A549 (cell line): ENCODE data around the gene CERS5.

ENCODE experiments used
- EP300 ChIP-seq, 2 experiments: fragments of >200 bp; sonication (Bioruptor Twin); formaldehyde crosslinking; IDR thresholded peaks; 2 replicates in 1 of 2; 3 replicates in 1 of 2; pipeline ENCODE4 v1.6.1; 2016 to 2017
- RAD21 ChIP-seq, 2 experiments: fragments of >200 bp in 1 of 2; sonication (Bioruptor Twin) in 1 of 2; formaldehyde crosslinking in 1 of 2; IDR thresholded peaks in 1 of 2; conservative IDR thresholded peaks in 1 of 2; 2 replicates in 1 of 2; 3 replicates in 1 of 2; pipeline ENCODE4 v1.6.1; 2012 to 2018; ENCODE audit warnings: inconsistent platforms in 1 of 2
- TF ChIP-seq, protein P1 (sequence below): fragments of >200 bp; sonication (Bioruptor Twin); formaldehyde crosslinking; IDR thresholded peaks from 3 replicates; pipeline ENCODE4 v1.5.1; 2016

DNA sequence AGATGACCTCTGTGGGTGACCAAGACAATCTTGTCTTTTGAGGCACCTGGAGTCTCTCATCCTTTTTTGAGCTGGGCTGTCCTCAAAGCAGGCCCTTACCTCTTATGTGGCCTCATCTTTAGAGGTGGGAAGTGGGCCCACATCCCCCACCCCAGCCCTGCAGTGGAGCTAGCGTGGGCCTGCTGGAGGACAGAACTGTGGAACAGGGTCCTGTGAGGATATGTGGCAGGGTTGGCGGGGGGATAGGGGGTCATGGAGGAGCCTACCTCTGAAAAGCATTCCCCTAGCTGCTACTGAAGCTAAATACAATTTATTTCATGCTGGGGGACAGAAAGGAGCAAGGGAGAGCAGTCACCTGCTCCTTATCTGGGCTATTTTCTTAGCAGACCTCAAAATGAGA is 63.8 kb downstream of the CERS5 start:
- TF ChIP-seq, protein P1, sequence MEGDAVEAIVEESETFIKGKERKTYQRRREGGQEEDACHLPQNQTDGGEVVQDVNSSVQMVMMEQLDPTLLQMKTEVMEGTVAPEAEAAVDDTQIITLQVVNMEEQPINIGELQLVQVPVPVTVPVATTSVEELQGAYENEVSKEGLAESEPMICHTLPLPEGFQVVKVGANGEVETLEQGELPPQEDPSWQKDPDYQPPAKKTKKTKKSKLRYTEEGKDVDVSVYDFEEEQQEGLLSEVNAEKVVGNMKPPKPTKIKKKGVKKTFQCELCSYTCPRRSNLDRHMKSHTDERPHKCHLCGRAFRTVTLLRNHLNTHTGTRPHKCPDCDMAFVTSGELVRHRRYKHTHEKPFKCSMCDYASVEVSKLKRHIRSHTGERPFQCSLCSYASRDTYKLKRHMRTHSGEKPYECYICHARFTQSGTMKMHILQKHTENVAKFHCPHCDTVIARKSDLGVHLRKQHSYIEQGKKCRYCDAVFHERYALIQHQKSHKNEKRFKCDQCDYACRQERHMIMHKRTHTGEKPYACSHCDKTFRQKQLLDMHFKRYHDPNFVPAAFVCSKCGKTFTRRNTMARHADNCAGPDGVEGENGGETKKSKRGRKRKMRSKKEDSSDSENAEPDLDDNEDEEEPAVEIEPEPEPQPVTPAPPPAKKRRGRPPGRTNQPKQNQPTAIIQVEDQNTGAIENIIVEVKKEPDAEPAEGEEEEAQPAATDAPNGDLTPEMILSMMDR, result no peak
- no peak for TF ChIP-seq RAD21 (conservative IDR thresholded peaks at IDR 0.05 in 1 of 2, IDR thresholded peaks at IDR 0.05 in 1 of 2)
- TF ChIP-seq EP300 (IDR thresholded peaks at IDR 0.05), result no peak
